DOHH2 (cell line): ENCODE measurements around the gene METTL9.

Source experiments
- EZH2phosphoT487 ChIP-seq: fragments of 200-600 bp; sonication (generic); IDR thresholded peaks from 2 replicates; pipeline ENCODE4 v1.6.1; 2017; ENCODE audit warnings: borderline replicate concordance, mild to moderate bottlenecking, antibody characterized with exemption, low read length, moderate library complexity, mixed read lengths
- TF ChIP-seq, protein P1 (sequence below): fragments of 200-600 bp; sonication (generic); IDR thresholded peaks from one replicate; pipeline ENCODE4 v1.5.1; 2014; ENCODE audit warnings: antibody characterized with exemption, mild to moderate bottlenecking, low read depth, low read length; ENCODE audit not compliant: poor library complexity, severe bottlenecking

DNA sequence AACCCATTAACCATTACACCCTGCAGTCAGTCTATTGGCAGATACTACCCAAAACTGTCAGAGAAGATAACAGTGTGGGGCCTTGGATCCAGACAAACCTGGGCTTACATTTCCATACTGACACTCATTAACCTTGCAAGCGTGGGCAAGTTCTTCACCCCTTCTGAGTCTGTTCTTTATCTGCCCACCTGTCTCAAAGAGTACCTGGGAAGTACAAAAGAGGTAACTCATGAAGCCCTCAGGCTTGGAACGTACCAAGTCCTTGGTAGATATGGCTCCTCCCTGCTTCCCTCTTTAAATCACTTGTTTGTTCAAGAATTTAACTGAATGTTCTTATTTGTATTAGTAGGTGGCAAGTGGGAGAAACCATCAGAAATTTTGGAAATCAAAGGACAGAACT lies 55.5 kb downstream of the METTL9 start:
- TF ChIP-seq, protein P1, sequence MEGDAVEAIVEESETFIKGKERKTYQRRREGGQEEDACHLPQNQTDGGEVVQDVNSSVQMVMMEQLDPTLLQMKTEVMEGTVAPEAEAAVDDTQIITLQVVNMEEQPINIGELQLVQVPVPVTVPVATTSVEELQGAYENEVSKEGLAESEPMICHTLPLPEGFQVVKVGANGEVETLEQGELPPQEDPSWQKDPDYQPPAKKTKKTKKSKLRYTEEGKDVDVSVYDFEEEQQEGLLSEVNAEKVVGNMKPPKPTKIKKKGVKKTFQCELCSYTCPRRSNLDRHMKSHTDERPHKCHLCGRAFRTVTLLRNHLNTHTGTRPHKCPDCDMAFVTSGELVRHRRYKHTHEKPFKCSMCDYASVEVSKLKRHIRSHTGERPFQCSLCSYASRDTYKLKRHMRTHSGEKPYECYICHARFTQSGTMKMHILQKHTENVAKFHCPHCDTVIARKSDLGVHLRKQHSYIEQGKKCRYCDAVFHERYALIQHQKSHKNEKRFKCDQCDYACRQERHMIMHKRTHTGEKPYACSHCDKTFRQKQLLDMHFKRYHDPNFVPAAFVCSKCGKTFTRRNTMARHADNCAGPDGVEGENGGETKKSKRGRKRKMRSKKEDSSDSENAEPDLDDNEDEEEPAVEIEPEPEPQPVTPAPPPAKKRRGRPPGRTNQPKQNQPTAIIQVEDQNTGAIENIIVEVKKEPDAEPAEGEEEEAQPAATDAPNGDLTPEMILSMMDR: no peak
- TF ChIP-seq EZH2phosphoT487: no peak
